HG03432 (cell line): Measurements from ENCODE around the gene CES5A.
"Not testable (repeated sequence)": the region's sequence is repeated elsewhere in the genome, so short reads cannot be mapped to it uniquely, and the experiment has no call there.

Experiments used
- ATAC-seq: cut with Tn5 transposase; IDR thresholded peaks from one replicate; pipeline ENCODE4 v1.9.1; 2021; ENCODE audit warnings: mild to moderate bottlenecking, moderate library complexity; ENCODE audit not compliant: unreplicated experiment

The CES5A gene

GRCh38 chr16:55830658-55831294, 44.4 kb downstream of the CES5A start:
- no peak for ATAC-seq

- not testable (repeated sequence) for ATAC-seq
These were observed 45.9 kb downstream of the CES5A start for GRCh38 chr16:55829232-55829631.

- no peak for ATAC-seq
These were observed 46.5 kb downstream of the CES5A start for GRCh38 chr16:55828680-55829079.

GRCh38 chr16:55825115-55825728, 50.0 kb downstream of the CES5A start:
- no peak for ATAC-seq

GRCh38 chr16:55824473-55825000, 50.6 kb downstream of the CES5A start:
- ATAC-seq, result no peak

- ATAC-seq, result no peak
These were observed 52.8 kb downstream of the CES5A start for GRCh38 chr16:55822280-55822810.

GRCh38 chr16:55821210-55821609, 54.0 kb downstream of the CES5A start:
- ATAC-seq, result no peak

GRCh38 chr16:55820615-55821014, 54.6 kb downstream of the CES5A start:
- no peak for ATAC-seq

GRCh38 chr16:55817236-55817912, 57.8 kb downstream of the CES5A start:
- ATAC-seq, result no peak

GRCh38 chr16:55816222-55816621, 59.0 kb downstream of the CES5A start:
- not testable (repeated sequence) for ATAC-seq

- ATAC-seq, result no peak
These were observed 59.9 kb downstream of the CES5A start for GRCh38 chr16:55815320-55815719.

GRCh38 chr16:55814174-55814573, 61.0 kb downstream of the CES5A start:
- ATAC-seq, result not testable (repeated sequence)

GRCh38 chr16:55813730-55814129, 61.4 kb downstream of the CES5A start:
- ATAC-seq, result not testable (repeated sequence)

- no peak for ATAC-seq
These were observed 62.2 kb downstream of the CES5A start for GRCh38 chr16:55812951-55813350.

- no peak for ATAC-seq
These were observed 63.4 kb downstream of the CES5A start for GRCh38 chr16:55811811-55812210.

GRCh38 chr16:55810451-55810961, 64.7 kb downstream of the CES5A start:
- no peak for ATAC-seq

- no peak for ATAC-seq
These were observed 65.3 kb downstream of the CES5A start for GRCh38 chr16:55809851-55810250.

GRCh38 chr16:55809386-55809785, 65.8 kb downstream of the CES5A start:
- ATAC-seq, result no peak

- ATAC-seq, result not testable (repeated sequence)
These were observed 66.9 kb downstream of the CES5A start for GRCh38 chr16:55808286-55808685.

- ATAC-seq, result not testable (repeated sequence)
These were observed 70.1 kb downstream of the CES5A start for GRCh38 chr16:55805104-55805503.

- not testable (repeated sequence) for ATAC-seq
These were observed 71.5 kb downstream of the CES5A start for GRCh38 chr16:55803681-55804080.
